HepG2 (cell line): ENCODE data around the gene CHCT1. TPM values are rescaled to one million over a fixed set of nuclear protein-coding genes. Genes with fewer than 3 reads are reported as not detected.

ENCODE experiments used
- ARHGAP35 ChIP-seq: sonication (generic); formaldehyde crosslinking; IDR thresholded peaks from 2 replicates; pipeline ENCODE4 v1.9.0; 2022; ENCODE audit warnings: mild to moderate bottlenecking, inconsistent platforms, moderate library complexity, missing genetic modification reagents, borderline replicate concordance
- ARID2 ChIP-seq: sonication (generic); formaldehyde crosslinking; IDR thresholded peaks from 2 replicates; pipeline ENCODE4 v1.8.1; 2022; ENCODE audit warnings: mild to moderate bottlenecking, missing genetic modification reagents, borderline replicate concordance
- CAMTA2 ChIP-seq: sonication (generic); formaldehyde crosslinking; IDR thresholded peaks from 2 replicates; pipeline ENCODE4 v1.4.0; 2020; ENCODE audit warnings: mild to moderate bottlenecking, missing genetic modification reagents, borderline replicate concordance
- GABPA ChIP-seq, 2 experiments: IDR thresholded peaks; 2 replicates each; pipeline ENCODE4 v1.6.1; 2011 to 2016; ENCODE audit warnings: low read depth in 2 of 2, low read length in 1 of 2, missing biosample characterization in 1 of 2, missing genetic modification characterization in 1 of 2
- NFKB2 ChIP-seq: sonication (generic); formaldehyde crosslinking; IDR thresholded peaks from 2 replicates; pipeline ENCODE4 v1.4.0; 2020; ENCODE audit warnings: missing genetic modification reagents, borderline replicate concordance
- PHF5A ChIP-seq: IDR thresholded peaks from one replicate; pipeline ENCODE4 v1.6.1; 2018; ENCODE audit warnings: low read depth, missing genetic modification reagents; ENCODE audit not compliant: unreplicated experiment
- PHF8 ChIP-seq: sonication (generic); formaldehyde crosslinking; IDR thresholded peaks from 2 replicates; pipeline ENCODE4 v1.5.0; 2020; ENCODE audit warnings: missing genetic modification reagents
- POLR2AphosphoS5 ChIP-seq: IDR thresholded peaks from 2 replicates; pipeline ENCODE4 v1.6.1; 2012; ENCODE audit warnings: low read depth, low read length
- SOX6 ChIP-seq, 2 experiments: fragments of 450-650 bp in 1 of 2; sonication (generic) in 1 of 2; formaldehyde crosslinking in 1 of 2; IDR thresholded peaks; 2 replicates each; pipeline versions ENCODE4 v1.4.0 to v1.6.1; 2017 to 2020; ENCODE audit warnings: antibody characterized with exemption in 1 of 2, mild to moderate bottlenecking in 1 of 2, missing genetic modification reagents in 1 of 2
- U2AF1 ChIP-seq: fragments of 200-400 bp; formaldehyde crosslinking; optimal IDR thresholded peaks from 2 replicates; pipeline ENCODE3; 2017; ENCODE audit warnings: mild to moderate bottlenecking, low read depth, low read length
- ZNF136 ChIP-seq: sonication (generic); formaldehyde crosslinking; IDR thresholded peaks from 2 replicates; pipeline ENCODE4 v1.8.1; 2022; ENCODE audit warnings: low read depth, mild to moderate bottlenecking, moderate library complexity, missing genetic modification reagents
- ZNF232 ChIP-seq: sonication (generic); formaldehyde crosslinking; IDR thresholded peaks from 2 replicates; pipeline ENCODE4 v1.4.0; 2020; ENCODE audit warnings: missing genetic modification reagents, borderline replicate concordance
- ZNF333 ChIP-seq: sonication (generic); formaldehyde crosslinking; IDR thresholded peaks from 2 replicates; pipeline ENCODE4 v1.4.0; 2020; ENCODE audit warnings: mild to moderate bottlenecking, missing genetic modification reagents, borderline replicate concordance
- ZNF44 ChIP-seq: sonication (generic); formaldehyde crosslinking; IDR thresholded peaks from 2 replicates; pipeline ENCODE4 v1.5.1; 2020; ENCODE audit warnings: mild to moderate bottlenecking, missing genetic modification reagents
- ZNF766 ChIP-seq: sonication (generic); formaldehyde crosslinking; IDR thresholded peaks from 2 replicates; pipeline ENCODE4 v1.5.0; 2020; ENCODE audit warnings: missing genetic modification reagents, borderline replicate concordance
- polyA plus RNA-seq, 8 experiments: library from polyadenylated mRNA; depleted of rRNA in 3 of 8; stranded (reverse) in 7 of 8; unstranded in 1 of 8; fragments of >200 nt; fragmentation: Illumina TruSeq in 4 of 8; extraction: Trizol in 4 of 8; gene quantifications; 2 replicates each; pipeline versions ENCODE4 v1.2.1 to v1.2.3, GENCODE V29; 2011 to 2016; ENCODE audit warnings: low read depth in 4 of 8, missing spikeins in 1 of 8, mixed read lengths in 1 of 8; ENCODE audit not compliant: insufficient read depth in 1 of 8
- total RNA-seq, 5 experiments: library from RNA; depleted of rRNA; stranded (reverse); fragments of >200 nt; fragmentation: Illumina TruSeq; extraction: Trizol; gene quantifications; 2 replicates each; pipeline ENCODE4 v1.2.3, GENCODE V29; 2016; ENCODE audit warnings: low read depth in 1 of 5
- TF ChIP-seq, protein P1 (sequence below): sonication (generic); formaldehyde crosslinking; IDR thresholded peaks from 2 replicates; pipeline ENCODE4 v1.5.0; 2020; ENCODE audit warnings: missing genetic modification reagents
- TF ChIP-seq, protein P2 (sequence below): sonication (generic); formaldehyde crosslinking; IDR thresholded peaks from 2 replicates; pipeline ENCODE4 v1.5.0; 2020; ENCODE audit warnings: mild to moderate bottlenecking, missing genetic modification reagents
- TF ChIP-seq, protein P3 (sequence below): sonication (generic); formaldehyde crosslinking; IDR thresholded peaks from 2 replicates; pipeline ENCODE4 v1.9.0; 2021; ENCODE audit warnings: missing genetic modification reagents, borderline replicate concordance

The CHCT1 gene
- total and polyA plus RNA-seq, 2 of the 13 experiments (the other 11 are each of a cell fraction or from before 2014, with no cell fraction given), result not detected

DNA sequence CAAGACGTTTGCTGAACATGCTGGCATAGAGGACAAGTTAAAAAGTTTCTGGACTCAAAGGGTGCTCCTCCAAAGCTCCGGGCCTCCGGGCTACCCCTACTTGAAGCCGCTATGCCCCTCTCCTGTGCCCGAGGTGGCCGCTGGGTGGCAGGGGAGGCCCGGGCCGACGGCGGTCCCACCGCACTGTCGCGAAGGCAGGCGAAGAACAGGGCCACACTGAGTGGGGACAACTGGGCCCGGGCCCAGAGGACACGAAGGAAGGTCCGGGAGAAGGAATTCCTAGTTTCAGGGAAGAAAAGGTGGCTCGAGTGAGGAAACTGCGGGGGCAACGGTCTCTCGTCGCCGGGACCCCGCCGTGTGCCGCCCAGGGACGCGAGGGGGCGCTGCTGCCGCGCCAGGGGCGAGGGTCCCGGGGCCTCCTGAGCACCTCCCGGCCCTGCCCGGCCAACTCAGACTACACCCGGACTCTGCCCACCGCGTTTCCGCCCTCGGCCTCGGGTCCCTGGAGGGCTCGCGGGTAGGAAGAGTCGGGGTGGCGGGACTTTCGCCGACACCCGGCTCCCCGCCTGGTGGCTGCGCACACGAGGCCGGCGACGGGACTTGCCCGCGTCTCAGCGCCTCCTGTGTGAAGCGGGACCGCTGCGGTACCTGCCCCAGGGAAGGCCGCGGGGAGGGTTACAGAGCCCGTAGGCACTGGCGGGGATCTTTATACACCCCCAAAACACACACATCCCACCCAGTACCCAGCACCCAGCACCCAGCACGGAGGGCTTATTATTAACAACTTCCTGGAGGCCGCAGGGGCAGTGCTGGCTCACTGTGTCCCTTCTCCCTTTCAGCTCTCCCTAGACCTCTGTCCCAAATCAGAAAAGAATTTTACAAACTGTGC, 772 bp upstream of the CHCT1 start (continued):
- peak; percentile 28; the same call in 1 of the 2 replicates for TF ChIP-seq ARID2 (CRISPR knock-in tag)
- TF ChIP-seq ZNF333, result peak; percentile 85; the same call in 1 of the 2 replicates
- TF ChIP-seq, protein P1, sequence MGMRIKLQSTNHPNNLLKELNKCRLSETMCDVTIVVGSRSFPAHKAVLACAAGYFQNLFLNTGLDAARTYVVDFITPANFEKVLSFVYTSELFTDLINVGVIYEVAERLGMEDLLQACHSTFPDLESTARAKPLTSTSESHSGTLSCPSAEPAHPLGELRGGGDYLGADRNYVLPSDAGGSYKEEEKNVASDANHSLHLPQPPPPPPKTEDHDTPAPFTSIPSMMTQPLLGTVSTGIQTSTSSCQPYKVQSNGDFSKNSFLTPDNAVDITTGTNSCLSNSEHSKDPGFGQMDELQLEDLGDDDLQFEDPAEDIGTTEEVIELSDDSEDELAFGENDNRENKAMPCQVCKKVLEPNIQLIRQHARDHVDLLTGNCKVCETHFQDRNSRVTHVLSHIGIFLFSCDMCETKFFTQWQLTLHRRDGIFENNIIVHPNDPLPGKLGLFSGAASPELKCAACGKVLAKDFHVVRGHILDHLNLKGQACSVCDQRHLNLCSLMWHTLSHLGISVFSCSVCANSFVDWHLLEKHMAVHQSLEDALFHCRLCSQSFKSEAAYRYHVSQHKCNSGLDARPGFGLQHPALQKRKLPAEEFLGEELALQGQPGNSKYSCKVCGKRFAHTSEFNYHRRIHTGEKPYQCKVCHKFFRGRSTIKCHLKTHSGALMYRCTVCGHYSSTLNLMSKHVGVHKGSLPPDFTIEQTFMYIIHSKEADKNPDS (CRISPR knock-in tag), result no peak
- TF ChIP-seq ZNF136 (CRISPR knock-in tag), result no peak
- TF ChIP-seq NFKB2 (CRISPR knock-in tag), result 0 out of 2 replicates have a peak, but pooled peaks have one; percentile 38
- no peak for TF ChIP-seq GABPA (IDR thresholded peaks at IDR 0.05; ENCODE audit: low read depth, low read length)
- no peak for TF ChIP-seq GABPA (CRISPR knock-in tag; IDR thresholded peaks at IDR 0.05; ENCODE audit: low read depth)
- no peak for TF ChIP-seq U2AF1
- TF ChIP-seq POLR2AphosphoS5, result no peak
- TF ChIP-seq ZNF232 (CRISPR knock-in tag), result no peak
- TF ChIP-seq, protein P2, sequence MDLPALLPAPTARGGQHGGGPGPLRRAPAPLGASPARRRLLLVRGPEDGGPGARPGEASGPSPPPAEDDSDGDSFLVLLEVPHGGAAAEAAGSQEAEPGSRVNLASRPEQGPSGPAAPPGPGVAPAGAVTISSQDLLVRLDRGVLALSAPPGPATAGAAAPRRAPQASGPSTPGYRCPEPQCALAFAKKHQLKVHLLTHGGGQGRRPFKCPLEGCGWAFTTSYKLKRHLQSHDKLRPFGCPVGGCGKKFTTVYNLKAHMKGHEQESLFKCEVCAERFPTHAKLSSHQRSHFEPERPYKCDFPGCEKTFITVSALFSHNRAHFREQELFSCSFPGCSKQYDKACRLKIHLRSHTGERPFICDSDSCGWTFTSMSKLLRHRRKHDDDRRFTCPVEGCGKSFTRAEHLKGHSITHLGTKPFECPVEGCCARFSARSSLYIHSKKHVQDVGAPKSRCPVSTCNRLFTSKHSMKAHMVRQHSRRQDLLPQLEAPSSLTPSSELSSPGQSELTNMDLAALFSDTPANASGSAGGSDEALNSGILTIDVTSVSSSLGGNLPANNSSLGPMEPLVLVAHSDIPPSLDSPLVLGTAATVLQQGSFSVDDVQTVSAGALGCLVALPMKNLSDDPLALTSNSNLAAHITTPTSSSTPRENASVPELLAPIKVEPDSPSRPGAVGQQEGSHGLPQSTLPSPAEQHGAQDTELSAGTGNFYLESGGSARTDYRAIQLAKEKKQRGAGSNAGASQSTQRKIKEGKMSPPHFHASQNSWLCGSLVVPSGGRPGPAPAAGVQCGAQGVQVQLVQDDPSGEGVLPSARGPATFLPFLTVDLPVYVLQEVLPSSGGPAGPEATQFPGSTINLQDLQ (CRISPR knock-in tag), result no peak
- no peak for TF ChIP-seq ZNF766 (CRISPR knock-in tag)
- TF ChIP-seq SOX6 (IDR thresholded peaks at IDR 0.05), result no peak
- TF ChIP-seq SOX6 (CRISPR knock-in tag; IDR thresholded peaks at IDR 0.05), result no peak
- TF ChIP-seq PHF8 (CRISPR knock-in tag), result 0 out of 2 replicates have a peak, but pooled peaks have one; percentile 18
- TF ChIP-seq, protein P3, sequence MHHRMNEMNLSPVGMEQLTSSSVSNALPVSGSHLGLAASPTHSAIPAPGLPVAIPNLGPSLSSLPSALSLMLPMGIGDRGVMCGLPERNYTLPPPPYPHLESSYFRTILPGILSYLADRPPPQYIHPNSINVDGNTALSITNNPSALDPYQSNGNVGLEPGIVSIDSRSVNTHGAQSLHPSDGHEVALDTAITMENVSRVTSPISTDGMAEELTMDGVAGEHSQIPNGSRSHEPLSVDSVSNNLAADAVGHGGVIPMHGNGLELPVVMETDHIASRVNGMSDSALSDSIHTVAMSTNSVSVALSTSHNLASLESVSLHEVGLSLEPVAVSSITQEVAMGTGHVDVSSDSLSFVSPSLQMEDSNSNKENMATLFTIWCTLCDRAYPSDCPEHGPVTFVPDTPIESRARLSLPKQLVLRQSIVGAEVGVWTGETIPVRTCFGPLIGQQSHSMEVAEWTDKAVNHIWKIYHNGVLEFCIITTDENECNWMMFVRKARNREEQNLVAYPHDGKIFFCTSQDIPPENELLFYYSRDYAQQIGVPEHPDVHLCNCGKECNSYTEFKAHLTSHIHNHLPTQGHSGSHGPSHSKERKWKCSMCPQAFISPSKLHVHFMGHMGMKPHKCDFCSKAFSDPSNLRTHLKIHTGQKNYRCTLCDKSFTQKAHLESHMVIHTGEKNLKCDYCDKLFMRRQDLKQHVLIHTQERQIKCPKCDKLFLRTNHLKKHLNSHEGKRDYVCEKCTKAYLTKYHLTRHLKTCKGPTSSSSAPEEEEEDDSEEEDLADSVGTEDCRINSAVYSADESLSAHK, result no peak
- TF ChIP-seq CAMTA2 (CRISPR knock-in tag), result peak; percentile 37; the same call in 1 of the 2 replicates
- no peak; the same call in 1 of the 2 replicates for TF ChIP-seq ZNF44 (CRISPR knock-in tag)
- TF ChIP-seq ARHGAP35 (CRISPR knock-in tag), result no peak
- no peak for TF ChIP-seq PHF5A
